Activated CD8-positive, alpha-beta memory T cell treated with anti-CD3 and anti-CD28 coated beads, Interleukin-2, amount 50 U/mL, for 24 hours (primary cell): ENCODE data around the gene ZC3H10.

Source experiments
- DNase-seq: peaks from one replicate; pipeline ENCODE4 v3.0.0-alpha.2; 2020; ENCODE audit errors: extremely low read depth

Gene ZC3H10

DNA sequence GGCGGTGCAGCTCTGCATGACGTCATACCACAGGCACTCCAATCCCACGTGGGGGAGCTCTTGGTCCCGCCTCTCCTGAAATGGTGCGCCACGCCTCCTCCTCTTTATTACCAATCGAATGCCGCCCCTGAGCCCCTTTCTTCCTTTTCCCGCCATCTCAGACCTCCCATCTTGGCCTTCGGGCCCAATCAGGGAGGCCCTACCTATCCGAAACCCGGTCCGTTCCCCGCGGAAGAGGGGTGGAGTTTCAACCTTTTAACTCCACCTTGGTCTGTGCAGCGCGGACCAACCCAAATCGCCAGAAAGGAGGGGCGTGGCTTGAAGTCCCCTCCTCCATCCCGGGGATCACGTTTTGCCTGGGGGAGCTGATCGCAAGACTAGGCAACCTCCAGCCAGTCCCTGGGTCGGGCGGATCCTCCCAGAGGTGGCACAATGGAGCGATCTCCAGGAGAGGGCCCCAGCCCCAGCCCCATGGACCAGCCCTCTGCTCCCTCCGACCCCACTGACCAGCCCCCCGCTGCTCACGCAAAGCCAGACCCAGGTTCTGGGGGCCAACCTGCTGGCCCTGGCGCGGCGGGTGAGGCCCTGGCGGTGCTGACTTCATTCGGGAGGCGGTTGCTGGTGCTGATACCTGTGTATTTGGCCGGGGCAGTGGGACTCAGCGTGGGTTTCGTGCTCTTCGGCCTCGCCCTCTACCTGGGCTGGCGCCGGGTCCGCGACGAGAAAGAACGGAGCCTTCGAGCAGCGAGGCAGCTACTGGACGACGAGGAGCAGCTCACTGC, 10.0 kb downstream of the ZC3H10 start, which contains the start of gene ESYT1:
TSS of gene ESYT1 (plus strand) at position 380 of the 782 bp plus-strand sequence. CDS start at position 433, 53 bp downstream.
- peak; percentile 92 for DNase-seq

DNA sequence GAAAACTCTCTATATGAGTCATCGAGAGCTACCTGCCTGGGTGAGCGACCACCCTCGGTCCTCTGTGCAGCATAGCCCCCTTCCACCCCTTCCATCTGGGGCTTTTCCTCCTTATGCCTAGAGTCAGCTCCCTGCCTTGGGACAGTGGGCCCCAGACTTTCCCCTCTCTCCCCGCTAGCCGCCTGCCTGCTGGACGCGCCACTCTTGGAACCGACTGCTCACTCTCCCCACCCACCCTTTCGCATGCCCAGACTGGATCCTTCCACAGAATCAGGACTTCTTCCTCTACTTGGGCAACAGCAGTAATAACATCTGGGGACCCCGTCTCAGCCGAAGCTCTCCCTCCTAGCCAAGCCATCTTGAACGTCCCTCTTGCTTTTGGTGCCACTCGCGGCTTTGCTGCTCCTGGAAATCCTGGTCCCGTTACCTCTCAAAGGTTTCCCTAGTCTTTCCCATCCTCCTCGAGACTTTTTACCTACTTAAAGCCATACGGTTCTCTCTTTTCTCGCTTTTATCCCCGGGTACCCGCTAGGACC, 10.7 kb downstream of the ZC3H10 start:
- DNase-seq, result no peak

GRCh38 chr12:56129206-56129941, 11.3 kb downstream of the ZC3H10 start:
- no peak for DNase-seq

DNA sequence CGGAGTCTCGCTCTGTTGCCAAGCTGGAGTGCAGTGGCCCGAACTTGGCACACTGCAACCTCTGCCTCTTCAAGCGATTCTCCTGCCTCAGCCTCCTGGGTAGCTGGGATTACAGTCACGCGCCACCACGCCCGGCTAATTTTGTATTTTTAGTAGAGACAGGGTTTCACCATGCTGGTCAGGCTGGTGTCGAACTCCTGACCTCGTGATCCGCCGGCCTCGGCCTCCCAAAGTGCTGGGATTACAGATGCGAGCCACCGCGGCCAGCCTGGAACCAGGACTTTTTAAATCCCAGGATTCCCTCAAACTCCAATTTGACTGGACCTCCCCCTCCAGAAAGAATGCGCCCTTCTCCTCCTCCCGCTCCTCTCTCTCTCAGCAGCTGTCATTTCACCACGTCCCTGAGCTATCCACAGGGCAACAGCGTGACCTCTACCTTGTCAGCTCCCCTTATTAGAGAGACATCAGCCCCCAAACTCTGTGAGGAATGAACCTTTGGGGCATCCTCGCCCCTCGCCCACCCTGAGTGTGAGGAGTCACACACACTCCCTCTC, 12.0 kb downstream of the ZC3H10 start:
- DNase-seq, result no peak

- no peak for DNase-seq
These were observed 12.8 kb downstream of the ZC3H10 start for GRCh38 chr12:56130876-56131275.

GRCh38 chr12:56134897-56135296, 16.8 kb downstream of the ZC3H10 start:
- DNase-seq, result no peak

- no peak for DNase-seq
These were observed 19.9 kb downstream of the ZC3H10 start for GRCh38 chr12:56137853-56138571.

DNA sequence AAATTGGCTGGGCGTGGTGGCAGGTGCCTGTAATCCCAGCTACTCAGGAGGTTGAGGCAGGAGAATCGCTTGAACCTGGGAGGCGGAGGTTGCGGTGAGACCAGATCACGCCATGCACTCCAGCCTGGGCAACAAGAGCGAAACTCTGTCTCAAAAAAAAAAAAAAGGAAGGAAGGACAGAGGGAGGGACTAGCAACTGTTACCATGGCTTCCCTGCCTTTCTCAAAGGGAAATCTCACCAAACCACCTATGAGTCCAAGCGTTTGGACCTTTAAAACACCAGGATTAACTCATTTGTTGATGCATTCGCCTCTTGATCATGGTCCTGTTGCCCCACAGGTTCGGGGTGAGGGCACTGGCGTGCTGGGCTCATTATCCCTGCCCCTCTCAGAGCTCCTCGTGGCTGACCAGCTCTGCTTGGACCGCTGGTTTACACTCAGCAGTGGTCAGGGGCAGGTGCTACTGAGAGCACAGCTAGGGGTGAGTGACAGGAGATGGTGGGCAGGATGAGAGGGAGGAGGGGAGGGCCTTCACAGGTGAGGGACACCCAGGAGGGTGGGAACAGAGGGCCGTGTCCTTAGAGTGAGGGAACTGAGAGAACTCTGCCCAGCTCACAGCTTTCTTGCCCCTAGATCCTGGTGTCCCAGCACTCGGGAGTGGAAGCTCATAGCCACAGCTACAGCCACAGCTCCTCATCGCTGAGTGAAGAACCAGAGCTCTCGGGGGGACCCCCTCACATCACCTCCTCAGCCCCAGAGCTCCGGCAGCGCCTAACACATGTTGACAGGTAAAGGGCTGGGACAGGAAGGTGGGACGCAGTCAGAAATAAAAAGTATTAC, 24.1 kb downstream of the ZC3H10 start:
- no peak for DNase-seq

DNA sequence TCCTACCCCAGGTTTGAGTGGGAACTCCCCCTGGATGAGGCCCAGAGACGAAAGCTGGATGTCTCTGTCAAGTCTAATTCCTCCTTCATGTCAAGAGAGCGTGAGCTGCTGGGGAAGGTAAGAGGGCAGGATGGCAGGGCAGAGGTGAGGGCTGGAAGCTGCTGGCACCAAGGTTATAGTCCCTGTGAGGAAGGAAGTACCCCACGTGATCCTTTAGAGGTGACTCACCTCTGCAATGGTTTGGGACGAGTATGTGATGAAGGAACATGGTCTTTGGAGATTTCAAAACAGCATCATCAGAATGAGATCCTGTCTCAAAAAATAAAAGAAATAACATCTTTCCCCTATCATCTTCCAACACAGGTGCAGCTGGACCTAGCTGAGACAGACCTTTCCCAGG, 25.2 kb downstream of the ZC3H10 start:
- DNase-seq, result no peak

DNA sequence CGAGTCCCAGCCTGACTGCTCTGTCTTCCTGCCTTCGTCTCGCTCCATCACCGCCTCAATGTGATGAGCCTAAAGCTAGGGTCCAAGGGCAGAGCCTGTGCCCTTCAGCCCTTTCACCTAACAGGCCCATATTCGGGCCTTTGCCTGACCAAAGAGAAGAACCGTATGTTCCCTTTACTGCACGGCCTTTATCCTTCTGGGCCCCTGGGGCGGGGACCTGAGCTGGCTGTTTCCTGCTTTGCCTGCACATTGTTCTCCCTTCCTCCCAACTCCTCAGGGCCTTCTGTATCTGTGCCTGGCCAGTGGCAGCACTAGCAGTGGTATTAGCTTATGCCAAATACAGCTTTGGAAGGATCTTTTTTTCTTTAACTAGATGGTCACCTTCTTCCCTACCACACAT, 25.8 kb downstream of the ZC3H10 start:
- no peak for DNase-seq

- no peak for DNase-seq
These were observed 27.2 kb downstream of the ZC3H10 start for GRCh38 chr12:56145217-56145616.

- DNase-seq, result no peak
These were observed 28.7 kb downstream of the ZC3H10 start for GRCh38 chr12:56146492-56147460.

- DNase-seq, result no peak
These were observed 32.5 kb downstream of the ZC3H10 start for GRCh38 chr12:56150563-56150962.

- no peak for DNase-seq
These were observed 33.6 kb downstream of the ZC3H10 start for GRCh38 chr12:56151672-56152131.

DNA sequence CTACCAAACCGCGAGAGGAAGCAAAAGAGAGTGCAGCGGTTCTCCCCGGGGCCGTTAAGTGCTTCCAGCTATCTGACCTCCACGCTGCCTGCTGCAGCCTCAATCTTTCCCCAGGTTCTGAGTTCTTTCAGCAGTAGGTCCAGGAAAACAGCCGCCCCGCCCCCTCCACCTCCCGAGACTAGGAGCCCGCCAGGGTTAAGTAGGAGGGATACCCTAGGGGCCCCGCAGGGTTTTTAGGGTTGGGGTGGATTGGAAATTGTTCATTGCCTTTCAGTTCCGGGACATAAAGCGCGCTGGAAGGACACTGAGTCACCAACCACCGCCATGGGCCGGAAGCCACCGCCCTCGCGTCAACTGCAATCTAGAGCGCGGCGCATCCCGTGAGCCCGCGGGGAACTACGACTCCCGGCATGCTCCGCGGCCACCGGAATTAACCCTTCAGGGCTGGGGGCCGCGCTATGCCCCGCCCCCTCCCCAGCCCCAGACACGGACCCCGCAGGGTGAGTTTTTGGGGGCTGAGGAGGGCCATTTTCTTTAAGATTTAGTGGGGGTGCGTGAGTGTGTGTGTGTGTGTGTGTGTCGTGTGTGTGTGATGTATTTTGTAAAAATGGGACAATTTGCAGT, 34.2 kb downstream of the ZC3H10 start, which contains the start of gene MYL6B:
TSS of gene MYL6B (plus strand) at position 456 of the 624 bp plus-strand sequence. CDS start 1,332 bp downstream, outside the sequence.
- peak; percentile 86 for DNase-seq

DNA sequence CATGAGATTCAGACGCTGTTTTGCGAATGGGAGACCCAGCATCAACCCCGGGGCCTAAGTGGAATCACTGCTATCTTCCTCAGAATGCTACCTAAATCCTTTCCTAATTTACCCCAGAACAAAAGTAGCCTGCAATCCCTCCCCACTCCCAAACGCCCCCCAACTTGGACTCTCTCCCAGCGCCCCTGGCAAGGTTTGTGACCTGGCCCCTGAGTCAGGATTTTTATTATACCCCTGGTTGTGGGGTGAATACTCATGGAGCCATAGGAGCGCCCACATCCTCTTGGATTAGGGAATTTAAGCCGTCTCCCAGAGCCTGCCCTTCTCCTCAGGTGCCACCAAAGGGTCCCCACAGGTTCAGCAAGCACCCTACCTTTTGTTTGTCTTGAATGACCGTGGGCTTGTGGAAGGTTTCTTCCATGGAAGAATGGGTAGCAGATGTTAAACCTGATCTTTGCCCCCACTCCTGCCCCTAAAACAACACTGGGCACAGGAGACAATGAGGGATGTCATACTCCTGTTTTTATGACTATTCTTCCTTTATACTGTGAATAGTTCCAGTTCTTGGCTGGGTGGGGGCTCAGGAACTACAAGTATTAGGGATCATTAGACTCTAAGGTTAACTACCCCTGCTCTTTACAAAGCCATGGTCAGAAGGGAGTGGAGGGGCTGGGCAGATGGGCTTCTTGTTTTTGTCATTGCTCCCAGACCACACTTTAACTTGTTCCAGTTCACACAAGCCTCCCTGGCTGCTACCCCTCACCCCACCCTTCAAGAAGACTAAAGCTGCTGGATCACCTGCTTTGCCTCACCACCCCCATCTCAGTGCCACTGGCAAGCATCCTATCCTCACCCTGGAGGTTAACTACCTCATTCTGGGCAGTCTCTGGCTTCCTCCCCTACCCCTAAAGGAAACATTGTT, 35.0 kb downstream of the ZC3H10 start:
- no peak for DNase-seq

DNA sequence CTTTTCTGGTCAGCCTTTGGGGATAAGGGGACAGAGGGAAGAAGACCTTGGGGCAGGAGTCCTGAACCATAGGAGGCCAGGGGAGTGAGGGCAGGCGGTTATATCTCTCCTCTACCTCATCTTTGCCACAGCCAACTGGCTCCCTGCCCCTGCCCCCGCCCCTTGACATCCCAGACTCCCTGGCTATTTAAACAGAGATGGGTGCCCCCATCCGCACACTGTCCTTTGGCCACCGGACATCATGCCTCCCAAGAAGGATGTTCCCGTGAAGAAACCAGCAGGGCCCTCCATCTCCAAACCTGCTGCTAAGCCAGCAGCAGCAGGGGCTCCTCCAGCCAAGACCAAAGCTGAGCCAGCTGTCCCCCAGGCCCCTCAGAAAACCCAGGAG, 35.6 kb downstream of the ZC3H10 start:
- DNase-seq, result no peak

- no peak for DNase-seq
These were observed 36.2 kb downstream of the ZC3H10 start for GRCh38 chr12:56154246-56154771.
